DOHH2 (cell line): Measurements from ENCODE around the gene CDIPT.

ENCODE experiments used
- CTCF ChIP-seq: fragments of 200-600 bp; sonication (generic); IDR thresholded peaks from one replicate; pipeline ENCODE4 v1.5.1; 2014; ENCODE audit warnings: antibody characterized with exemption, mild to moderate bottlenecking, low read depth, low read length; ENCODE audit not compliant: poor library complexity, severe bottlenecking
- EZH2phosphoT487 ChIP-seq: fragments of 200-600 bp; sonication (generic); IDR thresholded peaks from 2 replicates; pipeline ENCODE4 v1.6.1; 2017; ENCODE audit warnings: borderline replicate concordance, mild to moderate bottlenecking, antibody characterized with exemption, low read length, moderate library complexity, mixed read lengths

- TF ChIP-seq CTCF, result no peak
- no peak for TF ChIP-seq EZH2phosphoT487
Observed at GRCh38 chr16:29821643-29822115, 41.3 kb downstream of the CDIPT start.
